GM03348 (cell line): ENCODE data around the gene SCFD2.
"Not testable (repeated sequence)": the region's sequence is repeated elsewhere in the genome, so short reads cannot be mapped to it uniquely, and the experiment has no call there.

Source experiments
- DNase-seq: peaks from one replicate; pipeline ENCODE4 v3.0.0; 2012; ENCODE audit warnings: low spot score

The SCFD2 gene

DNA sequence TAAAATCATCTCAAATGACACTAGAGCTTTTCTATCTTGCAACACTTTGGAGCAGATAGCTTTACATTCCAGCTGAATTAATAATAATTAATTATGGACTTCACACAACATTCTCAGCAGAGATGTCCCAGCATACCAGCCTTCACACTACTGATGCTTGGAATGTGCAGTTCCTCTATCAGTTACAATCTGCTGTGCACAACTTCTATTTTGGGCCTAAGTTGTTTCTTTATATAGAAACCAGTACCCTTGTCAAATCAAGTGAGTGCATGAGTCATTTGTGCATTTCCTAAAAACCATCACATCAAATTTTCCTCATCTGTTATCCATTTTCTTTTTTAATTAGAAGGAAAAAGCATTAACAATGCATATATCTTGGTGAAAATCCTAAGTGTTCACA is 512.5 kb downstream of the SCFD2 start:
- DNase-seq: peak; percentile 78

- DNase-seq: no peak
Measured at GRCh38 chr4:52852711-52853110, 513.1 kb downstream of the SCFD2 start.

GRCh38 chr4:52852041-52852440 is 513.8 kb downstream of the SCFD2 start:
- DNase-seq: peak; percentile 48

DNA sequence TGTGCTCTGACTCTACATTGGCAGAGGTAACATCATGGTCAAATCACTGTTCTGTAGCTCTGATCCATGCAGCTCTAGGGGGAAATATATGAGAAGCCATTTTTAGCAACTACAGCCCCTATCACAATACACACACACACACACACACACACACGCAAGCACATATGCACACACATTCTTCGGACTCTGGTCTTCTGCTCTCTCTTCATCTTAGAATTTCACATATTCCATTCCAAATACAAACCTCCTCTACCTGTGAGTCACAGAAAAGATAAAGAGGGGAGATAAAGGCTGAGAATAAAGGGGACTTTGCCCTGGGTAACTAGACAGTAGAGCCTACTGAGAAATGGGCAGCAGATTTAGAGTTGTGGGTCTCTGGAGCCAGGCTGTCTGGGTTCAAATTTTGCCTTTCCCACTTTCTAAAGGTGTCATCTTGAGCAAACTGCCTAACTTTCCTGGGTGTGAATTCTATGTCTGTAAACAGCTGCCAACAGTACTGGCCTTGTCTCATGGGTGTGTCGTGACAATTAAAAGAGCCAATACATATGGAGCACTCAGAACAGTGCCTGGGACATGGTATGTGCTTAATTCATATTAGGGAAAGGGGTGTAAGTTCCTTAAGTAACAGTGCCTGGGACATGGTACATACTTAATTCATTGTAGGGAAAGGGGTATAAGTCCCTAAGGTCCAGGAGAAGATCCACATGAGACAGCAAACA is 515.3 kb downstream of the SCFD2 start:
- DNase-seq: no peak

GRCh38 chr4:52848254-52848653 is 517.6 kb downstream of the SCFD2 start:
- no peak for DNase-seq

- no peak for DNase-seq
Measured at GRCh38 chr4:52846502-52846901, 519.4 kb downstream of the SCFD2 start.

DNA sequence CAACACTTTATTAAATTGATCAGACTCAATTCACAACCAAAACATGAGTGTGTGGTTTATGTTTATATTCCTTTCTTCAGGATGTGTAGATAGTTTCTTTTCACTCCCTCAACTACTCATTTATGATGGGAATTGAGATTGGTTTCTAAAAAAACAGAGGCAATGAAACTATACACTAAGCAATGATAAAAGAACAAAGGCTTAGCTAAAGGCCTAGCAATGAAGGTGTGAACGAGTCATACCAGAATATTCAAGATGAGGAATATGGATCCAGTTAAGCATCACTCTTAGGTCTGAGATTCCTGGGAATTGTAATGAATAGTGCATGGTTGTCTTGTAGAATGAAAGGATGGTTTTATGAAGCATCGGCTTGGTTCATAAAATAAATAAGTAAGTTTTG is 521.3 kb downstream of the SCFD2 start:
- DNase-seq: no peak

GRCh38 chr4:52843958-52844357 is 521.9 kb downstream of the SCFD2 start:
- no peak for DNase-seq

DNA sequence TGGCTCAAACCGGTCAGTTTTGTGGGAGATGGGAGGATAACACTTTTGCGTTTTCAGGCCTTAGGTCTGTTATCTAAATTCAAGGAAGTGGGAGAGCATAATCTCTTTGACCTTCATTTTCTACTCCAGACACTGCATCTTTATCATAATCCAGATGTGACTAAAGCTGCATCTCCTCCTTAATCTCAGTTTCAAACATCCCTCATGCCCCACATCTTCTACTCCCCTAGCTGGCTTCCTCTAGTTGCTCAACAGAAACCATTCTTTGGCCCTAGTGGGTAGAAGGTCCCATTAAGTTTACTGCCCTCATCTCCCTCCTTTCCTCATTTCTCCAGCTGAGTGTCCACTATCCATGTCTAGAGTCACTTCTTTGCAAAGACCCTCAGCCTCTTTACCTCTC is 522.5 kb downstream of the SCFD2 start:
- DNase-seq: no peak

DNA sequence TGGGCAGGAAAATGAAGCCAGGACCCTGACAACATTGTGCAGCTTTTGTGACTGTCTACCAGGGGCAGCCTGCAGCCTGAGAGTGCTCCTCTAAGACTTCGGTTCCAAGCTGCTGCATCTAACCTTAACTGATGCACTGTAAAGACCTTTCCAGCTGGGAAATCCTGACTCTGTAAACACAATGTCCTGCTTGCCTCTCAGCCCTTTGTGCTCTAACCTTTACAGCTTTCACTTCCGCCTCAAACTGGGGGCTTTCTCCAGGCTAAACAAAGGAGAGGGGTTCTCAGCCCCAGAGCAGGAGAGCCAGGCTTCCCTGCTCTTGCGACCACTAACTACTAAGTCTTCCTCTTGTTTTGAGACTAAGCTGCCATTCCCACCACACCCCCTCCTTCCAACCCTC is 523.1 kb downstream of the SCFD2 start:
- no peak for DNase-seq

DNA sequence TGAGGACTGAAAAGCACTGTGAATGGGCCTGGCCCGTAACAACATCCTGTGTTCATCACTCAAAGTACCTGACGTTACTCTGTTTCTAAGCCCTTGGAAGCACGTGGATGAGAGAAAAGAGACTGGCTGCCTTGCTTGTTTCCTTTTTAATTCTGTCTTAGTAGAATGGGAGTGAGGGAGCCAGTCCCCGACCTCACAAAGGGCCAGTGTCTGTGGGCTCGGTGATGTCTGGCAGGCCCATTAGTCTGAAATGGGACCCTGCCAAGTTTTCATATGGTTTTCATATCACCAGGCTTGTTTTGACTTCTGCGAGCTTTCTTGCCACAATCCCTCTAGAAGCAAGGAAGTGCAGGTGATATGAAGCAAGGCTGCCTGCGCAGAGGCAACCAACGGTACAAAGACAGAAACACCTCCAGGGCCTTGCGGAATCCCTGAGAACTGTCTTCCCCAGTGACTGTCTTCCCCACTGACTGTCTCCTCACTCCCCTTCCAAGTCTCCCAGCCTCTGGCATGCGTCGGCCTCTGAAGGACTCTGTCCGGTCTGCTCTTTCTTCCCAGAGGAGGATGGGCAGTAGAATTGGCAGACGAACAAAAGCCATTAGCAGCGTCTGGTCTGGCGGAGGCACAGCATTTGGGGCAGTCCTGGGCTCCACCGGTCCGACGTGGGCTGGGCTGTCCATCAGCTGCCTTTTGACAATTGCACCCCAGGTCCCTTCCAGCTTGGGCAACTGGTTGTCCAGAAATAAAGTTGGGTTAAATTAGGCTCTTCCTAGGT is 524.0 kb downstream of the SCFD2 start:
- no peak for DNase-seq

DNA sequence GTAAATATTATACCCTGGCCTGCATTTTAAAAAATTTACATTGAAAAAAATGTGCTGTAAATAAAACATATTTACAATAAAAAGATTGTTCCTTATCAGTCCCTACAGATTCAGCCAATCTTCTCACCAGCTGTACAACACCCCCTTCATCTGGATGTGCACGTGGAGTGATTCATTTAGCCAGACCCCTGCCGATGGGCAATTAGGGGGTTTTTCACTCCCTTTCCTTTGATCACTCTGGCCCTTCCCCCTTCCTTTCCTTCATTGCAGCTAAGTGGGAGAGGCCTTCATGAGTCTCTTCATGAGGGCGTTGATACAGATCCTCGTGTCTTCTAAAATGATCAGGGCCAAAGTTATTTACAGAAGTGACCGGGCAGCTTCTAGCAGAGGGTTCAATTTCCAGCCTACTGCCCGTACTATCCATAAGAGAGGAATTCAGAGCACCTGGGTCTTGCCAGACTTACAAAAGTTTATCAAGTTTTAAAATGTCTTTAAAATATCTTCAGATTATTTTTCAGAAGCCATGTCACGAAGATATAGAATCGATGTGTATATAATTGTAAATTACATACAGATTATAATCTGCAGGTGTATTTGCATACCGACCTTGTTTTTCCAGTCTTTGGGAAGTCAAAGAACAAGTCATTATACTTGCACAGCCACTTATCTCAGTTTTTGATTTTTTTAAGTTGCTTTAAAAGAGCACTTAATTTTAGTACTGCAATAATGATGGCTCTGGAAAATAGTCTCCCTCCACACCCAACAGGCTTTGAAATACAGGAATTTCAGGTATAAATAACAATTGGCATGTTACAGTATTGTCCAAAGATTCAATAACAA is 525.1 kb downstream of the SCFD2 start:
- DNase-seq: no peak

DNA sequence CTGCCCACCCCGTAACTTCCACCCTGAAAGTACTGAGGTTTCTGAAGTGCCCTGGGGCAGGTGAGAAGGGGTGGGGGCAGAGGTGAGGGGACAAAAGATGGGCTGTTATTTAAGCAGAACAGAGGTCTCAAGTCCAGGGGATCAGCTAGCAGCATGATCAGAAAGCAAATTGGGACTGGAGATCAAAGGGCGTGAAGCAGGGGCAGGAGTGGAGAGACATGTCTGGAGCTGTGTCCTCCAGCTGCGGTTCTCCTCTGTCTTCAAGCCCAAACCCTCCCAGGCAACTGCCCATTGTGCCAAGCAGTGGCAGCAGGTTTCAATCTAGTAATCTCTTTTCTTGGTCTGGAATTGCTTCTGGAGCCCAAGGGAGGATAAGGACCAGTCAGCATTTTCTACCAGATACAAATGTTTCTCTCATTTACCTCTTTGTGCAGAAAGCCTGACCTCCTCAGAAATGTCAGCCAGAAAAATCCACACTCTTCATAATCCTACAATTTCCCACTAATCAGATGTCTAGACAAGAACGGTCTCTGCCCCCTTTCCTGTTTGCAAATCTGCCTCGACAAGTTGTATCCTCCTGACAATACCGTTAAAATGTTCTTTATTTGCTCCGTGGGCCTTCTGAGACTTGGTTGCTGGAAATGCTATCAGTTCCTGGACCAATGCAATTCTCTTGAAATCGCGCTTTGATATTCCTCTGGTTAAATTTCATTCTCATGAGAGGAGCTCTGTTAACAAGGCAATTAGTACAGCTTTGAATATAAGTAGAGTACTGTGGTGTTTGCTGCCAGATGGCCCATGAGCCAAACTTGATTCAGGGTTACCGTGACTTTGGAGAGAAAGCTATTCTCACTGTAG is 526.9 kb downstream of the SCFD2 start:
- DNase-seq: no peak

DNA sequence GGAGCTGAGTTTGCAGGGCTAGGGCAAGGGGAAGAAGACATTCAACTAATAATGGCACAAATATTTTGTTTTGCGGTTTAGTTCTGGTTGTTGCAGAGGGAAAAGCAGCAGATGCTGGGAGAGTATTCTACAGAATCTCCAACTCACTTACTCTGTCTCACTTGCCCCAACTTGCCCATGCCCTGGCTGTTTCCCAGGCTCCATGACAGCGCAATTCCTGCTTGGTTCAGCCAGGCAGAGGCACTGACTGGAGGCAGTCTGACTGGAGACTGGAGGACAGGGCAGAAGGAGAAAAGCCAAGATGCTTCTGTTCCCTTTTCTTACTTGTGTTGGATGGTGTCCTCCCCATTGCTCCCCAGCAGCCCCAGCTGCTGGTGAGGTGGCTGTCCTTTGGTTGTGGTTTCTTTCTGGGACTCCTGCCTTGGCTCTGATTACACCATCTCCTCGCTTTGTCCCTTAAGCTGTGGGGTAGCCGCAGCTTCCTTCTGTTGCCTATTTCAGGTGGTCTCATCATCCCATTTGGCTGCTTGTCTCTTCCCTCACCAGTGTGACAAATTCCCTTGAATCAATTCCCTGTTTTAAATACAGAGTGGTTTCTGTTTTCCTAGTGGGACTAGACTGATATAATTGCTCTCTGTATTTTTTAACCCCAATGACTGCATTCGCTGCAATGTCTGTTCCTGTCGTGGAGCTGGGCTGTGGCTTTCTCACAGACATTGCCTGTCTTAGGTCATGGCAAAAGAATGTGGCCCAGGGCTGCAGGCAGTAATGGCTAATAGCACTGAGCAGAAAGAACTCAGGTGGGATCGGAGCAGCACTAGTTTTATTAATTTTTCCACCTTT is 527.9 kb downstream of the SCFD2 start:
- peak; percentile 74 for DNase-seq

GRCh38 chr4:52836678-52837077 is 529.2 kb downstream of the SCFD2 start:
- DNase-seq: peak; percentile 47

DNA sequence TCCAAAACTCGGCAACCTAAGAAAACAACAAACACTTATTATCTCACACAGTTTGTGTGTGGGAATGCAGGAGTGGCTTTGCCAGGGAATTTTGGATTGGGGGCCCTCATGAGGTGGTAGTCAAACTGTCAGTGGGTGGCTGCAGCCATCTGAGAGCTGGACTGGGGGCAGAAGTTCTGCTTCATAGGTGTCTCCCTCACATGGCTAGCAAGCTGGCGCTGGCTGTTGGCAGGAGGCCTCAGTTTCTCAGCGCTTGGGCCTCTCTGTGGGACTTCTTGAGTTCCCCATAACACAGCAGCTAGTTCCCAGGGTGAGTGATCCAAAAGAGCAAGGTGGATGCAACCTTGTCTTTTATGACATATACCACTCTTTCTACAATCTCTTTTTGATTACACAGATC is 529.7 kb downstream of the SCFD2 start:
- DNase-seq: no peak

- DNase-seq: not testable (repeated sequence)
Measured at GRCh38 chr4:52834641-52835456, 531.0 kb downstream of the SCFD2 start.

- peak; percentile 27 for DNase-seq
Measured at GRCh38 chr4:52833941-52834525, 531.8 kb downstream of the SCFD2 start.

DNA sequence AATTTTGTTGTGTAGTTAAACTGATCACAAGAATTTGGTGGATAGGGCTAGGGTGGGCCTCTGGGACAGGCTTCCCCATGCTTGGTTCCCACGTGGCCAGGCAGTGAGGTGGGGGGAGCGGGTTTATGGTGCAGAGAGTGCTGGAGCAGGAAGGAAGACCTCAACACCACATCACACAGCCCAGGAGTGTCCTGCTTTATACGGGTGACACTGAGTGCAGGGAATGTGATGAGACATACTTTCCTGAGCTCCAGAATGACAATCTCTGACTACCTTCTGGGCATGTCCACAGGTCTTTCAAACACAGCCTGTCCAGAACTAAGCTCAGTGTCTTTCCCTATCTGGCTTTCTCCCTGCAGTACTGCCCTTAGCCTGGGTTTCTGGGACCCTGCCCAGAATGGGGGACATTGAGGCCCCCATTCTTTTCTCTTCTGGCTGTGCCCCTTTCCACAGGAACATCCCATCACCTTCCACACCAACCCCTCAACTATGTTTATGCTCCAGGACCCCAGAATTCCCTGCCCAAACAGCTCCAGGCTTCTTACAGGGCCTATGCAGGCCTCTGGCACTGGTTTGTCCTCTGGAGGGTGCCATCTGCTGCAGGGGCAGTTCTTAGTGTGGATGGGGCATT is 540.3 kb downstream of the SCFD2 start:
- no peak for DNase-seq
